Choroid plexus epithelial cell (primary cell): ENCODE measurements around the gene REM2.

Experiments
- DNase-seq: peaks from one replicate; pipeline ENCODE4 v3.0.0-alpha.2; 2010; ENCODE audit warnings: low read depth
- H3K4me3 ChIP-seq: 2 replicates; pipeline ENCODE4 v1.5.1; 2011; ENCODE audit warnings: low read depth, mild to moderate bottlenecking, control low read depth, low read length, moderate library complexity
- CTCF ChIP-seq: conservative IDR thresholded peaks from 2 replicates; pipeline ENCODE4 v1.5.1; 2011; ENCODE audit warnings: low read depth, mild to moderate bottlenecking, control low read depth, inconsistent platforms, low read length, moderate library complexity

The REM2 gene

GRCh38 chr14:22883173-22883976, at the start of gene REM2:
Gene REM2 (plus strand): TSS chr14:22883222. CDS start chr14:22883288, 66 bp downstream.
- DNase-seq, result no peak
- H3K4me3 ChIP-seq, result no peak within 1 kb of the TSS
- no peak for TF ChIP-seq CTCF

- no peak for DNase-seq
- TF ChIP-seq CTCF, result no peak
- no peak overlapping the region for H3K4me3 ChIP-seq
Observed at GRCh38 chr14:22835505-22835904, 47.5 kb upstream of the REM2 start.

- DNase-seq, result peak; percentile 94
Observed at GRCh38 chr14:22836301-22837113, 46.5 kb upstream of the REM2 start, which contains the start of gene MMP14. Gene MMP14 (plus strand): TSS chr14:22836585. CDS start chr14:22836818, 233 bp downstream.

GRCh38 chr14:22837114-22837749, 45.8 kb upstream of the REM2 start:
- H3K4me3 ChIP-seq, result peak overlapping the region; percentile 97
- DNase-seq, result peak; percentile 57
- TF ChIP-seq CTCF, result no peak

More at GRCh38 chr14:22836301-22837113, 46.5 kb upstream of the REM2 start, which contains the start of gene MMP14:
- peak; percentile 61 for TF ChIP-seq CTCF
- peak within 1 kb of the TSS; percentile 97 for H3K4me3 ChIP-seq

- peak overlapping the region; percentile 97 for H3K4me3 ChIP-seq
- TF ChIP-seq CTCF, result no peak
- peak; percentile 73 for DNase-seq
Observed at GRCh38 chr14:22837750-22838538, 45.1 kb upstream of the REM2 start.

GRCh38 chr14:22838631-22839041, 44.4 kb upstream of the REM2 start:
- DNase-seq, result peak; percentile 80
- H3K4me3 ChIP-seq, result peak overlapping the region; percentile 97

More at GRCh38 chr14:22838631-22839041, 44.4 kb upstream of the REM2 start:
- TF ChIP-seq CTCF, result no peak
